SH-SY5Y (cell line): ENCODE measurements around the gene RXRA.

Experiments used
- GATA2 ChIP-seq: IDR thresholded peaks from 2 replicates; pipeline ENCODE4 v1.6.1; 2011; ENCODE audit warnings: mild to moderate bottlenecking, low read depth, low read length
- GATA3 ChIP-seq: IDR thresholded peaks from 2 replicates; pipeline ENCODE4 v1.6.1; 2011; ENCODE audit warnings: low read depth, mild to moderate bottlenecking, low read length, moderate library complexity

DNA sequence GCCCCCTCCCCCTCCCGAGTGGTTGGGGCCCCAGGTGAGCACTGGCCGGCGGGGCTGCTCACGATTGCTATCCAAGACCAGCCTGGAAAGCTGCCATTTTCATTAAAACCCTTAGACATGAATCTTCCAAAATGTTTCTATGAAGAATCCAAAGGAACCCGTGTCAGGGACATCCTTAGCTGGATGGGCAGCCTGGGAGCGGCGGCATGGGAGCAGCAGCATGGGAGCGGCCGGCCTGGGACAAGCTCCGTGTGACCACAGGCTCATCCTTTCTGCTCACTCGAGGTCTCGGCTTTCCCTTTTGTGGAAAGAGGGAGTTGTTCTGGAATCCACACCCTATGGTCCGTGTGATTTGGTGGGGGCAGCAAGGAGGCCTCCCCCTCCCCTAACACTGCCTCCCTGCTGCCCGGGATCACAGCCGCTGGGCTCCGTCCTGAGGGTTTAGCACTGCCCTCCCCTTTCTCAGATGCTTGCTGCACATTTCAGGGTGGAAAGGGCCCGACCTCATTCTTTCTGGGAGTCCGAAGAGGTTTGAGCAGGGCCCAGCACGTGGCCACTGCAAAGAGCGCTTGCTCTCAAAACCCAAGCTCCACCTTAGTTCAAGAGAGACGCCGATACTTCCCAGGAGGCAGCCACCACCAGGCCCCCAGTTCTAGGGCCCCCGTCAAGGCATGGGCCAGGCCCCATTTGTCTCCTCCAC, 127.7 kb downstream of the RXRA start:
- no peak for TF ChIP-seq GATA3
- TF ChIP-seq GATA2: no peak
